GM18526 (cell line): ENCODE data around the gene RAB5B.
A peak's percentile ranks its signal among the peaks of the same experiment; 100 is the strongest.

Experiments used
- POLR2A ChIP-seq: IDR thresholded peaks from 3 replicates; pipeline ENCODE4 v1.6.1; 2011; ENCODE audit not compliant: insufficient read length; ENCODE audit errors: extremely low read depth

RAB5B gene

DNA sequence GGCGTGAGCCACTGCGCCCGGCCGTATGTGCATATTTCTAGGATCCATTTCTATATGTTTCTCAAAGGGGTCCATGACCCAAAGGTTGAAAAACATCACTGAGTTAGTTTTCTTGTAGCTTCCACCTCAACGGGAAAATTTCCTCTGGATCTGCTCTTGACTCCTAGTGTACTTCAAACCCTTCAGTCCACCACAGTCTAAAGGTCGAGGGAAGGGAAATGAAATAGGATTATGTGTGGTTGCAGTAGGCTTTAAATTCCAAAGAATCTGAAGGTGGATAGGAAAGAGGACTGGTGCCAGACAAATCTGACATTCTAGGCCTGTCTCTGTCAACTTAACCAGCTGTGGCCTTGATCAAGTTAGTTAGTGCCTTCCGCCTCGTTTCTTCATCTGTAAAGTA, 21.5 kb downstream of the RAB5B start:
- TF ChIP-seq POLR2A = no peak

GRCh38 chr12:55996201-55996714, 22.4 kb downstream of the RAB5B start:
- no peak for TF ChIP-seq POLR2A

- TF ChIP-seq POLR2A = peak; percentile 51
Measured at GRCh38 chr12:55996715-55997534, 23.0 kb downstream of the RAB5B start, which contains the start of gene SUOX. TSS of gene SUOX (plus strand) at chr12:55997276. CDS start at chr12:56002222, 4,946 bp downstream.

DNA sequence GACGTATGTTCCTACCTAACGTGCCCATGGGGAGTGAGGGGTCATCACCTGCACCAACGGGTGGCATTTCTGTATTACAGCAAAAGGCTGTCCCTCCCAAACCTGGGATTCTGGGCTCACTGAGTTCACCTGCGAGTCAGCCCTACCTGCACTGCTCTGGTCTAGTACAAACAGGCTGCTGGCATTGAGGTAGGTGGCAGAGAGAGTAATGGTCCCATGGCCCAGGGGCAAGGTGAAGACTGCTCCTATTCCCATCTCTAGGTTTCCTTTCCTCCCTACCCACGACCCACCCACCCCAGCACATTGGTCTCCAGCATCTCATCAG, 23.6 kb downstream of the RAB5B start:
- no peak for TF ChIP-seq POLR2A

DNA sequence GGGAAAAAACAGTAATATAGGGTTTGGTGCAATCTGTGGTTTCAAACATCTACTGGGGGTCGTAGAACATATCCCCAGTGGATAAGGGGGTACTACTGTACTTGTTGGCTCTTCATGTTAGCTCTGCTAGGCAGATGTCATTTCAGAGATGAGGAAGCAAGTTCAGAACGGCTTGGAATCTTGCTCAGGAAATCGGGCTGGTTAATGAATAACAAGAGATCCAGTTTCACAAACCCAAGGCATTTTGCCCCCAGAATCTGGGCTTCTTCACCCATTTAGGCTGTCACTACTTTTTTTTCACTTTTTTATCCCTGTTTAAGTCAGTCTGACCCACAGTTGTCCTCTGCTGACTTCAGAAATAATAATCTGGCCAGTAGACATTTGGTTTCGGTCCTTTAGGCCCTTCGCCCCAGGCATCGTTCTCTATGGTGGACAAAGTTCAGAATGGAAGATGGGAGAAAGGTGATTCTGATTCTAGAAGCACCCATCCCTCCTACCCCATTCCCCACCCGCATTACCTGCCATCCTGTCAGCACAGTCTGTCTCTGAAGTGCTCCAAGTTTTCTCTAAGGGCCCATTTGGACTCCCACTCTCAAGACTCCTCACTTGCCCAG, 27.7 kb downstream of the RAB5B start:
- no peak for TF ChIP-seq POLR2A

DNA sequence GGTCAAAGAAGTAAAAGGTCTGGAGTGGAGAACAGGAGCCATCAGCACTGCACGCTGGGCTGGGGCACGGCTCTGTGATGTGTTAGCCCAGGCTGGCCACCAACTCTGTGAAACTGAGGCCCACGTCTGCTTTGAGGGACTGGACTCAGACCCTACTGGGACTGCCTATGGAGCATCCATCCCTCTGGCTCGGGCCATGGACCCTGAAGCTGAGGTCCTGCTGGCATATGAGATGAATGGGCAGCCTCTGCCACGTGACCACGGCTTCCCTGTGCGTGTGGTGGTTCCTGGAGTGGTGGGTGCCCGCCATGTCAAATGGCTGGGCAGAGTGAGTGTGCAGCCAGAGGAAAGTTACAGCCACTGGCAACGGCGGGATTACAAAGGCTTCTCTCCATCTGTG, 30.3 kb downstream of the RAB5B start:
- TF ChIP-seq POLR2A = no peak

DNA sequence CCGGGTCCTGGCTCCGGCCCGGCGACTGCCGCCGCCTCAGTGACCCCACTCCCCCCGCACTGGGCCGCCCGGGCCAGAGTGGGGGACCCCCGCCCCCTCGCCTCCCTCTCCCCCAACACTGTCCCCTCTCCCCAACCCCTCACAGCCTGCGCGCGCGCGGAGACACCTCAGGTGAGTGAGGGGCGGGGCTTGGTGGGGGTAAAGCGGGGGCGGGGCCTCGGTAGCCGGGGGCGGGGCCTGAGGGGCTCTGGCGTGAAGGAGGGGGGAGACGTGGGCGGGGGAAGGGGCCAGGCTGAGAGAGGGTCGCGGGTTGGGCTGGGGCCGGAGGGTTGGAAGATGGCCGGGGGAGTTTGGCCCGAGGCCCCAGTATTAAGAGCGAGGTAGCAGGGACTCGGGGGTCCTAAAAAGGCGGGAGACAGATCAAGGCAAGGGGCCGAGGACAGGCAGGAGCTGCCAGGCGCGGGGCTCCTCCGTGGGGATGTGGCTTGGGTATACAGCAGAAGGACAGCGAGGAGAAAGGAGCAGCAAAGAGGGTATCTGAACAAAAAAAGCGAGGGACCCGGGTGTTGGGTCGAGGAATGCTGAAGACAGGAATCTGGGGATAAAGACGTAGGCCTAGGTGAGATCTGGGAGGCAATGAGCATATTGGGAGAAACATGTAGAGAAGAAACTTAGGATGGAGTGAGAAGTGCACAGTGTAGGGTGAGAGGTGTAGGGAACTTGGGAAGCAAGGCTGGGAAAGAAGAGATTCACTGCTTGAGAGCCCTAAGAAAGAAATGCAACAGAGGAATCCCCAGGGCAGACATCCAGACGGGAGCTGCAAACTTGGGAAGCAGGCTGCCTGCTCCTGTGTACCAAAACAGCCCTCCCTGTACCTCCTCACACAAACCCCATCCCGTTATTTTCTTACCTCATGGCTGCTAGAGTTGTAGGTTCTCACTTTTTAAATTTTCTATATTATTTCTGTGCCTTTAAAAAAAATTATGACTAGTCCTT, 34.0 kb downstream of the RAB5B start:
- peak; percentile 22 for TF ChIP-seq POLR2A

GRCh38 chr12:56010111-56010570, 36.3 kb downstream of the RAB5B start:
- TF ChIP-seq POLR2A = no peak

DNA sequence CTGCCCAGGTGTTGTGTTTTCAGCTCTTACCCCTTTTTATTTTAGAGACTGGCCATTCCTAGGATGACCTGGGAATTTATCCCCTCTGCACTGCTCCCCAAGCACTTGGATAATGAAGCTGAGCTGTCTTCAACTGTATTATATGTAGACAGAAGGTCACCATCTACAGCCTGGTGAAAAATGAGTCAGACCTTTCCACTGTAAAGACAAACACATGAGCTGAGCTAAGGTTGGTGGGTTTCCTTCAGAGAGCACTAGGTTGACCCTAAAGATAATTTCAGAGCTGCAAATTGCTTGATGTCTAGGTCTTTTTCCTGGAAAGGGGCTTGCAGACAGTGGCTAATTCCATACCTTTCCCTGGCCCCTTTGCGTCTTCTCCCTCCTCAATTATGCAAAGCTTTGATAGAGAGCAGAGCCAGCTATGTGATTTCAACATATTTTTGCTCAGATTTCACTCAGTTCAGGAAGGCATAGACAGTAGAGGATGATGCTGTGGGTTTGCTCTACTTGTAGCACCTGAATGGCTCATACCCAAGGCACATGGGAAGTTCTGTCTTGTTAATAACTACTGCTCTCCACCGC, 37.7 kb downstream of the RAB5B start:
- TF ChIP-seq POLR2A = no peak

DNA sequence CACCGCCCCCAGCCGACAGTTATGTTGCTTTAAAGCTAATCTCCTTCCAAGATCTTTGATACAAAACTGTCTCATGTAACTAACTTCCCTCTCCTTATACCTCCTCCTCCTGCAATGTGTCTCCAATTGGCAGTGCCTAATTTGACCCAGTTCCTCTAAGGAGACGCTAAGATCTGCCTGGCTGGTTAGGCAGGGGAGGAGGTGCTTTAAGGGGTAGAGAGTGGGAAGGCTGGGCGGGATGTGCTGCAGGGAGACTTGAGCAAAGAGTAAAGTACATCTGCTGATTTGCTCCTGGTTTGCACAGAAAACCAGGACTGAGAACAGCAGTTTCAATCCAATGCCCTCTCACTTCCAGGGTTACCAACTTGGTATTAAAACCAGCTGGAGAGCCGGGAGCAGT, 39.6 kb downstream of the RAB5B start:
- TF ChIP-seq POLR2A = no peak

DNA sequence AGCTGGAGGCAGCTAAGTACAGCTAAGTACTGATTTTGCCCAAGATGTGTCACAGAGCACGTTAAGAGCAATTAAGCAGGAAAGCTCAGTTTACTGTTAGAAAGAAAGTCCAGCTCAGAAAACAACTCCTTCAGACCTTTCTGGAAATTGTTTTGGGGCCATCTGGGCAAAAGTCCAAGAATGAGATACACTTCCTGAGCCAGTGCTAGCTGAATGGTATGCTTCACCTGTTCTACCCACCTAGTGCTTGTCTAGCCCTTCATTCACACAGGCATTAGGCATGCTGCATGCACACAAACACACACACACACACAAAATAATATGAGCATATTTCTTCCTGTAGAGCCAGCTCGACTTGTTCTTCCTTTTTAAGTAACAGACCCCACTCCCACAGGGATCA, 40.3 kb downstream of the RAB5B start:
- TF ChIP-seq POLR2A = no peak

GRCh38 chr12:56017181-56017580, 43.3 kb downstream of the RAB5B start:
- TF ChIP-seq POLR2A = no peak

- TF ChIP-seq POLR2A = no peak
Measured at GRCh38 chr12:56018356-56018755, 44.5 kb downstream of the RAB5B start.

- no peak for TF ChIP-seq POLR2A
Measured at GRCh38 chr12:56020423-56021184, 46.7 kb downstream of the RAB5B start, which contains the start of gene IKZF4. TSS of gene IKZF4 (plus strand) at chr12:56021043. CDS start at chr12:56021494, 451 bp downstream.
